ENCODE data around the gene GPR82.

The GPR82 gene

DNA sequence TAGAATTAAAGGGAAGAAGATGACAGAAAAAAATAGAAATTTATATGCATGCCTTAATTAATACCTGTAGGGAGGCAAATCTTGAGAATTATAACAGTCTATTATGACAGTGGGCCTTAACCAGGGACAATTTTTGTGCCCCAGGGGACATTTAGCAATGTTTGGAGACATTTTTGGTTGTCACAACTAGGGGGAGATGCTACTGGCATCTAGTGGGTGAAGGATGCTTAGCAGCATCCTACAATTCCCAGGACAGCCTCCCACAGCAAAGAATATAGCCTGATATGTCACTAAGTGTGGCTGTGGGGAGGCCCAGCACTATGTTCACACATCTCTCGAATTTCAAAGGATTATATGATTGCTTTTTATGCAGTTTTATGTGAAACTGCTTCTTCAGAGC, 10.5 kb downstream of the GPR82 start:
- no peak for DNase-seq (ENCODE audit: low read depth, low spot score)
- TF ChIP-seq, protein P1, sequence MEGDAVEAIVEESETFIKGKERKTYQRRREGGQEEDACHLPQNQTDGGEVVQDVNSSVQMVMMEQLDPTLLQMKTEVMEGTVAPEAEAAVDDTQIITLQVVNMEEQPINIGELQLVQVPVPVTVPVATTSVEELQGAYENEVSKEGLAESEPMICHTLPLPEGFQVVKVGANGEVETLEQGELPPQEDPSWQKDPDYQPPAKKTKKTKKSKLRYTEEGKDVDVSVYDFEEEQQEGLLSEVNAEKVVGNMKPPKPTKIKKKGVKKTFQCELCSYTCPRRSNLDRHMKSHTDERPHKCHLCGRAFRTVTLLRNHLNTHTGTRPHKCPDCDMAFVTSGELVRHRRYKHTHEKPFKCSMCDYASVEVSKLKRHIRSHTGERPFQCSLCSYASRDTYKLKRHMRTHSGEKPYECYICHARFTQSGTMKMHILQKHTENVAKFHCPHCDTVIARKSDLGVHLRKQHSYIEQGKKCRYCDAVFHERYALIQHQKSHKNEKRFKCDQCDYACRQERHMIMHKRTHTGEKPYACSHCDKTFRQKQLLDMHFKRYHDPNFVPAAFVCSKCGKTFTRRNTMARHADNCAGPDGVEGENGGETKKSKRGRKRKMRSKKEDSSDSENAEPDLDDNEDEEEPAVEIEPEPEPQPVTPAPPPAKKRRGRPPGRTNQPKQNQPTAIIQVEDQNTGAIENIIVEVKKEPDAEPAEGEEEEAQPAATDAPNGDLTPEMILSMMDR (IDR thresholded peaks at IDR 0.05; ENCODE audit: insufficient read depth, low read length, missing control alignments): peak; percentile 31
- ChIA-PET POLR2A (no interaction called here), CTCF (no interaction called here)
- no peak overlapping the region for H3K4me3 ChIP-seq (ENCODE audit: low read depth, low read length)

- TF ChIP-seq, protein P1 (IDR thresholded peaks at IDR 0.05; ENCODE audit: insufficient read depth, low read length, missing control alignments): no peak
- H3K4me3 ChIP-seq (ENCODE audit: low read depth, low read length): no peak overlapping the region
- no peak for DNase-seq (ENCODE audit: low read depth, low spot score)
- ChIA-PET POLR2A (no interaction called here), CTCF (no interaction called here)
These were observed 13.1 kb downstream of the GPR82 start for GRCh38 chrX:41737065-41737464.

DNA sequence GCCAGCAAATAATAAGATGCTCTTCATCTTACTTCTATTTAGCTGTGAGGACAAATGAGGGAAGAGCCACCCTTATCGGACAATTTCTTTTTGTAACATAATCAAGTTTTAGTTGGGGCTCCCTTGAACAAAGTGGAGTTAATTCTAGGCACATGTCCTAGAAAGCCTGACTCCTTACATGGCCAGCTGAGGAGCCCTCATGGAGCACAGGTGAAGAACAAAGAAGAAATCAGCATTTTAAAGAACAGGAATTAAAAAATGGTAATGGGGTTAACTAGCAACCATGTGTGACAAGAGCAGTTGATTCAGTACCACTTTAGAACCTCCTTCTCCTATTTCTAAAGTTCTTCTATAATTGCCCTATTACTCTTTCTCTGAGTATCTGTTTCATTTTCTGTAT, 15.9 kb downstream of the GPR82 start:
- TF ChIP-seq, protein P1 (IDR thresholded peaks at IDR 0.05; ENCODE audit: insufficient read depth, low read length, missing control alignments): no peak
- ChIA-PET CTCF (interaction anchor here (1.3 kb wide), 1 partner anchor 9 kb away, joined by 3 read pairs; no protein-coding TSS in a partner anchor), POLR2A (no interaction called here)
- H3K4me3 ChIP-seq (ENCODE audit: low read depth, low read length): no peak overlapping the region
- DNase-seq (ENCODE audit: low read depth, low spot score): no peak

DNA sequence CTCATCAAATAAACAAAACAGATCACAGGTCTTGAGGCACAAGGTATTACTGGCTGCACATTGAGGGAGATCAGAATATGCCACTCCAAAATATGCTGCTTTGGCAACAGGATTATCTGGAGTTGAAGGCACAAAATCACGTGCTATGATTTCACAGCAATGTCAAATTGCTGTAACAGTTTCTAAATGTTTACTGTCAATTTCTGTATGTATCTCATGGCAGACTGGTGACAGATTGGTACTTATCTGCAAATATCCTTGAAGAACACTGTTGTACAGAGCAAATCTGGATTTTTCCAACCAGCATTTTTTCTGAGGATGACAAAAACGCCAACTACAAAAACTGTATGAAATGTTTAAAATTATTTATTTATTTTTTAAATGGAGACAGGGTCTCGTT, 26.7 kb downstream of the GPR82 start:
- CTCF ChIA-PET: no interaction called here
- TF ChIP-seq, protein P1 (IDR thresholded peaks at IDR 0.05; ENCODE audit: insufficient read depth, low read length, missing control alignments): no peak
- DNase-seq (ENCODE audit: low read depth, low spot score): no peak
- H3K4me3 ChIP-seq (ENCODE audit: low read depth, low read length): no peak overlapping the region
- POLR2A ChIA-PET: no interaction called here

DNA sequence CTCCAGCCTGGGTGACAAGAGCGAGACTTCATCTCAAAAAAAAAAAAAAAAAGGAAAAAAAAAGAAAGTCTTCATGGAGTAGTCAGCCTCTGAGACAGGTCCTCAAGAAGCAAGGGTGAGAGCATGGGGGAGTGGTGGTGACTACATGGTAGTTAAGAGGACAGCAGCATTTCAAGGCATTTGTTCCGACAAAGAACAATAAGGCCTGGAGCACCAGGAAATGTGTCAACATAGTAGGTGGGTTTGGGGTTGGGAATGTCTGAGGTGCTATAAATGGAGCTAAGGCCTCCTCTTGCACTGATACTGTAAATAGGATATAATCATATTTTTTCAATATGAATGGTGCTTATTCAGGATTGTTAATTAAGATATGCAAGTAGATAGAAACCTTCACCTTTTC, 34.4 kb downstream of the GPR82 start:
- no peak for DNase-seq (ENCODE audit: low read depth, low spot score)
- ChIA-PET POLR2A (no interaction called here), CTCF (interaction anchor here (0.8 to 3.2 kb wide), 4 partner anchors 68 to 483 kb away, joined by 3 to 20 read pairs (median 4); no protein-coding TSS in a partner anchor)
- no peak overlapping the region for H3K4me3 ChIP-seq (ENCODE audit: low read depth, low read length)
- TF ChIP-seq, protein P1 (IDR thresholded peaks at IDR 0.05; ENCODE audit: insufficient read depth, low read length, missing control alignments): no peak

DNA sequence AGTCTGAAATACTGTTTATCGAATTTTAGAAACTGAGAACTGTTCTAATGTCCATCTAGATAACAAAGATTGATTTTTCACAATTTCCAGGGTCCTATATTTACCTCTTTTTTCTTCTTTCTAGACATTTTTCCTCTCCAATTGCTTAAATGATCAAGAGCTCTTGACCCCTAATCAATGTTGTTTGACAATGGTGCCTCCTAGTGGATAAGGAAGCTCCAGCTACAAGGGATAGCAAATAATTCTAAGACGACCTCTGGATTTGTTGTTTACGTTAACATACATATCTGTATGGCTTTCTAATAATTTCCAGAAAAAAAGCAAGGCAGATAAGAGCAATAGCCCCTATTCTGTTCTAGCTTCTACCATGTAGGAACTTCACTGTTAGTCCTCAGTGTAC, 35.8 kb downstream of the GPR82 start:
- TF ChIP-seq, protein P1 (IDR thresholded peaks at IDR 0.05; ENCODE audit: insufficient read depth, low read length, missing control alignments): peak; percentile 12
- no peak overlapping the region for H3K4me3 ChIP-seq (ENCODE audit: low read depth, low read length)
- ChIA-PET POLR2A (no interaction called here), CTCF (interaction anchor here (0.8 to 3.2 kb wide), 12 partner anchors 8 to 484 kb away, joined by 3 to 20 read pairs (median 4); no protein-coding TSS in a partner anchor)
- DNase-seq (ENCODE audit: low read depth, low spot score): no peak
